Lower lobe of right lung (tissue), 2 donors: ENCODE results near the gene ZNF546. TPM values are rescaled to one million over a fixed set of nuclear protein-coding genes. Genes with fewer than 3 reads are reported as not detected.
A peak's percentile ranks its signal among the peaks of the same experiment; 100 is the strongest.

Source experiments
- ATAC-seq, 2 donors: fragments of 200-7000 bp; cut with Tn5 transposase; one replicate each; pipeline ENCODE4 v1.9.1; 2020 to 2022; ENCODE audit warnings: mild to moderate bottlenecking in 2 of 2, moderate library complexity in 2 of 2
- DNase-seq: peaks from one replicate; pipeline ENCODE4 v3.0.0-alpha.2; 2020
- H3K27ac ChIP-seq: fragments of 200-600 bp; one replicate; pipeline ENCODE4 v1.8.0; 2022
- H3K27me3 ChIP-seq: fragments of 200-600 bp; one replicate; pipeline ENCODE4 v1.8.0; 2022; ENCODE audit warnings: low read depth
- H3K36me3 ChIP-seq: fragments of 200-600 bp; one replicate; pipeline ENCODE4 v1.8.0; 2022; ENCODE audit warnings: mild to moderate bottlenecking
- H3K4me1 ChIP-seq: fragments of 200-600 bp; one replicate; pipeline ENCODE4 v1.8.0; 2022
- H3K4me3 ChIP-seq: fragments of 200-600 bp; one replicate; pipeline ENCODE4 v1.8.0; 2022; ENCODE audit warnings: mild to moderate bottlenecking
- H3K9me3 ChIP-seq: fragments of 200-600 bp; one replicate; pipeline ENCODE4 v1.8.0; 2022
- intact Hi-C: fragments of 100-400 bp; cut with DNase I; formaldehyde crosslinking; loops from one replicate; pipeline ENCODE4 v1.11.0; 2022
- total RNA-seq: library from RNA; stranded (reverse); fragmentation: NEBNext Ultra II Directional; extraction: Animal tissue kit (Norgen Biotek cat#: 25700); gene quantifications from one replicate; pipeline ENCODE4 v1.2.1, GENCODE V29; 2021
- TF ChIP-seq, protein P1 (sequence below): fragments of 200-600 bp; IDR thresholded peaks from one replicate; pipeline ENCODE4 v1.8.0; 2022; ENCODE audit warnings: antibody characterized with exemption, mild to moderate bottlenecking
- donor health status: DM: no; HTN: yes; CAD: no; lungs with severe emphysema.

ZNF546 gene
- total RNA-seq, 1 donor from 2014 or later: 7.4 TPM

DNA sequence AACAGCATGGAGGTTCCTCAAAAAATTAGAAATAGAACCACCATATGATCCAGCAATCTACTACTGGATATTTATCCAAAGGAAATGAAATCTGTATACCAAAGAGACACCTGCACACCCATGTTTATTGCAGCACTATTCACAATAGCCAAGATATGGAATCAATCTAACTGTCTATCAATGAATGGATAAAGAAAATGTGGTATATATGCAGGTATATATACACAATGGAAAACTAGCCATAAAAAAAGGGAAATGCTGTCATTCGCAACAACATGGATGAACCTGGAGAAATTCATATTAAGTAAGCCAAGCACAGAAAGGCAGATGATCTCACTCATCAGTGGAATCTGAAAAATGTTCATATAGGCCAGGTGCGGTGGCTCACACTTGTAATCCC, 56.6 kb downstream of the ZNF546 start:
- Histone ChIP-seq H3K36me3 (peaks cover 8% of the 10 kb centered on the region), H3K27me3 (no peaks in the 10 kb centered on the region), H3K4me3 (no peak overlapping the region), H3K27ac (no peak overlapping the region), H3K9me3 (peaks cover 12% of the 10 kb centered on the region), H3K4me1 (peaks cover 17% of the 10 kb centered on the region)
- TF ChIP-seq, protein P1, sequence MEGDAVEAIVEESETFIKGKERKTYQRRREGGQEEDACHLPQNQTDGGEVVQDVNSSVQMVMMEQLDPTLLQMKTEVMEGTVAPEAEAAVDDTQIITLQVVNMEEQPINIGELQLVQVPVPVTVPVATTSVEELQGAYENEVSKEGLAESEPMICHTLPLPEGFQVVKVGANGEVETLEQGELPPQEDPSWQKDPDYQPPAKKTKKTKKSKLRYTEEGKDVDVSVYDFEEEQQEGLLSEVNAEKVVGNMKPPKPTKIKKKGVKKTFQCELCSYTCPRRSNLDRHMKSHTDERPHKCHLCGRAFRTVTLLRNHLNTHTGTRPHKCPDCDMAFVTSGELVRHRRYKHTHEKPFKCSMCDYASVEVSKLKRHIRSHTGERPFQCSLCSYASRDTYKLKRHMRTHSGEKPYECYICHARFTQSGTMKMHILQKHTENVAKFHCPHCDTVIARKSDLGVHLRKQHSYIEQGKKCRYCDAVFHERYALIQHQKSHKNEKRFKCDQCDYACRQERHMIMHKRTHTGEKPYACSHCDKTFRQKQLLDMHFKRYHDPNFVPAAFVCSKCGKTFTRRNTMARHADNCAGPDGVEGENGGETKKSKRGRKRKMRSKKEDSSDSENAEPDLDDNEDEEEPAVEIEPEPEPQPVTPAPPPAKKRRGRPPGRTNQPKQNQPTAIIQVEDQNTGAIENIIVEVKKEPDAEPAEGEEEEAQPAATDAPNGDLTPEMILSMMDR: no peak
- DNase-seq (no peak), ATAC-seq (no peak)
- intact Hi-C loops: no loop called here

- H3K36me3 ChIP-seq: no peaks in the 10 kb centered on the region
- peaks cover 17% of the 10 kb centered on the region for H3K4me1 ChIP-seq
- intact Hi-C loops: no loop called here
- H3K9me3 ChIP-seq: peaks cover 21% of the 10 kb centered on the region
- no peak for DNase-seq
- no peaks in the 10 kb centered on the region for H3K27me3 ChIP-seq
- no peak overlapping the region for H3K27ac ChIP-seq
- TF ChIP-seq, protein P1: no peak
- no peak for ATAC-seq
- H3K4me3 ChIP-seq: no peak overlapping the region
Observed at GRCh38 chr19:40054632-40055031, 57.8 kb downstream of the ZNF546 start.

DNA sequence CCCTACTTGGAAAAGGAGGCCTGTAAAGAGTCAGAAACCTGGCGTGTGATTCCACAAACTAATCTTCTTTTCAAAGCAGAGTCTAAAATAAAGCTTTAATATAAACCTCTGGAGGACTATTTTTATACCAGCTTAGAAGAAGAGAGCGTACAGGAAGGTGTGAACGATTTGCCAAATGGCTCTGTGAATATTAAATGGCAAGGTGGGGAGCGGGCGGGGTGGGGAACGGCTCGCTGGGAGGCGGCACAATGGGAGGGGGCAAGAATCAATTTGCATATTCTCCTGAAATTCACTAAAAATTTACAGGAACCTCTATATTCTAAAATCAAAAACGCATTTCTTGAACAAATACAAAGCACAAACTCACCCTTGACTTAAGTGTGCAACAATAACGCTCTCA, 58.2 kb downstream of the ZNF546 start:
- Histone ChIP-seq H3K27me3 (no peaks in the 10 kb centered on the region), H3K4me1 (peaks cover 17% of the 10 kb centered on the region), H3K4me3 (peak overlapping the region; percentile 82), H3K9me3 (peaks cover 25% of the 10 kb centered on the region), H3K36me3 (no peaks in the 10 kb centered on the region), H3K27ac (no peak overlapping the region)
- TF ChIP-seq, protein P1: no peak
- DNase-seq (no peak), ATAC-seq (no peak)
- intact Hi-C loops: no loop called here

GRCh38 chr19:40055832-40056504, 59.1 kb downstream of the ZNF546 start, which contains the start of gene ZNF780B:
Gene ZNF780B (minus strand): TSS chr19:40056231. CDS start chr19:40050332, 5,899 bp downstream.
- Histone ChIP-seq H3K27me3 (no peaks in the 10 kb centered on the region), H3K4me3 (peak within 1 kb of the TSS; percentile 82), H3K36me3 (no peaks in the 10 kb centered on the region), H3K27ac (peak within 1 kb of the TSS; percentile 77), H3K4me1 (peaks cover 17% of the 10 kb centered on the region), H3K9me3 (peaks cover 34% of the 10 kb centered on the region)
- TF ChIP-seq, protein P1: no peak
- ATAC-seq (peak; percentile 93 to 98), DNase-seq (peak; percentile 77)
- intact Hi-C loops: no loop called here

DNA sequence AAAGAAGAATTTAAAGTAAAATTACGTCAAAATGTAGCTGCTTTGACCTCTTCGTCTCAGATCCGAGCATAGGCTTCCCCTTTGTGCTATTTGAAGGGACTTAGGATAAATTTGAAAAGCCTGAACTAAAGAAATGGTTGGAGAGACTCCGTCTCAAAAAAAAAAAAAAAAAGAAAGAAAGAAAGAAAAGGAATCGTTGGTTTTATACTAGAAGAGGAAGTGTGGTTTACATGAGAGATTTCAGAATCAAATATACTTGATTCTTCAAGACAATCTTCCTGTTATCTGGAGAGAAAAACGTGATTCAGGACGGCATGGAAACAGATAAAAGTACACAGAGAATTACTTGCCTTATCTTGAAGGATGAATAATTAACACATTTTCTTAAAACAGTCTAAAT, 59.6 kb downstream of the ZNF546 start:
- TF ChIP-seq, protein P1: no peak
- no peaks in the 10 kb centered on the region for H3K36me3 ChIP-seq
- peak overlapping the region; percentile 77 for H3K27ac ChIP-seq

More for the DNA sequence above, 59.6 kb downstream of the ZNF546 start:
- no peak for ATAC-seq
- Histone ChIP-seq H3K9me3 (peaks cover 34% of the 10 kb centered on the region), H3K4me3 (peak overlapping the region; percentile 82), H3K4me1 (peaks cover 17% of the 10 kb centered on the region), H3K27me3 (no peaks in the 10 kb centered on the region)
- intact Hi-C loops: no loop called here
- DNase-seq: no peak
